KOPT-K1 (cell line): Measurements from ENCODE around the gene DQX1.

Source experiments
- H3K27ac ChIP-seq: fragments of 200-600 bp; sonication (generic); 2 replicates; pipeline ENCODE4 v1.5.1; 2016; ENCODE audit warnings: antibody characterized with exemption, mild to moderate bottlenecking, low read depth, low read length; ENCODE audit not compliant: poor library complexity, severe bottlenecking
- H3K36me3 ChIP-seq: fragments of 200-600 bp; sonication (generic); 2 replicates; pipeline ENCODE4 v1.5.1; 2017; ENCODE audit warnings: antibody characterized with exemption, mild to moderate bottlenecking, low read length, moderate library complexity; ENCODE audit not compliant: insufficient read depth
- H3K9me3 ChIP-seq: fragments of 200-600 bp; sonication (generic); 2 replicates; pipeline ENCODE4 v1.5.1; 2017; ENCODE audit warnings: antibody characterized with exemption, low read length, mild to moderate bottlenecking; ENCODE audit not compliant: insufficient read depth, poor library complexity, severe bottlenecking

DQX1 gene

DNA sequence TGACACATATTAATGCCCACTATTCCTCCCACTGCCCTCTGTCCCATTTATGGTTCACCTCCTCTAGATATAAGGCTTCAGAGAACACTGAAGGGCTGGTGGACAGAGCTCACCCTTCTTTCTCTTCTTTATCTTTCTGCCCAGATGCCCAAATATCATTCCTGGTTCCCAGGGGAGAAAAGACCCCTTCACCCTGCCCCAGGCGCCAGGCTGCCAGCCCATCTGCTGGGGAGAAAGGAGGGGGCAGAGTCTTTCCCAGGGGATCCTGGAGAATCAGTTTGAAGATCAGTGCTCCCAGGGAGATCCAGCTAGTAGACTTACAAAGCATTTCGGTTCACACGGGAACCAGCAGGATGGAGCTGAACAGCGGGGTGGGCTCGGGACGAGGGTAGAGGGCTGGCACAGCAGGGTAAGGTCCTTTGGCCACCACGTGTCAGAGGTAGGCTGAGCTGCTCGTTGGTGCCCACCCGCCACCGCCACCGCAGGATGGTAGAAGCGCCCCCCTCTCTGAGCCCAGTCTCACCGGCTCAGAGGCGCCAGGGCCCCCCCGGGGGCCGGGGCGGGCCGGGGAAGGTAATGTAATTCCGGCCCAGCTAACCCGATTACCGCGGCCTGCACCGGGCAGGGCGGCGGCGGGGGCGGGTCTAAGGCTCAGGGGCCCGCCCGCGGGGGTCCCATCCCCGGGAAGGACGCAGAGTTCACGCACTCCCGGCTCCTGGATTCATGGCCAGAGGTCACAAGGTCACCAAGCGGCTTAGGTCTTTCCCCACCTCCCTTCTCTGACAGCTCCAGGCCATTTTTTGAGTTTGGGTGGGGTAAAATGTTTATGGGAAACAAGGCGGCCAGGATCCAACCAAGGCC is 13.1 kb downstream of the DQX1 start:
- no peaks in the 10 kb centered on the region for H3K36me3 ChIP-seq
- no peaks in the 10 kb centered on the region for H3K9me3 ChIP-seq
- no peak overlapping the region for H3K27ac ChIP-seq

DNA sequence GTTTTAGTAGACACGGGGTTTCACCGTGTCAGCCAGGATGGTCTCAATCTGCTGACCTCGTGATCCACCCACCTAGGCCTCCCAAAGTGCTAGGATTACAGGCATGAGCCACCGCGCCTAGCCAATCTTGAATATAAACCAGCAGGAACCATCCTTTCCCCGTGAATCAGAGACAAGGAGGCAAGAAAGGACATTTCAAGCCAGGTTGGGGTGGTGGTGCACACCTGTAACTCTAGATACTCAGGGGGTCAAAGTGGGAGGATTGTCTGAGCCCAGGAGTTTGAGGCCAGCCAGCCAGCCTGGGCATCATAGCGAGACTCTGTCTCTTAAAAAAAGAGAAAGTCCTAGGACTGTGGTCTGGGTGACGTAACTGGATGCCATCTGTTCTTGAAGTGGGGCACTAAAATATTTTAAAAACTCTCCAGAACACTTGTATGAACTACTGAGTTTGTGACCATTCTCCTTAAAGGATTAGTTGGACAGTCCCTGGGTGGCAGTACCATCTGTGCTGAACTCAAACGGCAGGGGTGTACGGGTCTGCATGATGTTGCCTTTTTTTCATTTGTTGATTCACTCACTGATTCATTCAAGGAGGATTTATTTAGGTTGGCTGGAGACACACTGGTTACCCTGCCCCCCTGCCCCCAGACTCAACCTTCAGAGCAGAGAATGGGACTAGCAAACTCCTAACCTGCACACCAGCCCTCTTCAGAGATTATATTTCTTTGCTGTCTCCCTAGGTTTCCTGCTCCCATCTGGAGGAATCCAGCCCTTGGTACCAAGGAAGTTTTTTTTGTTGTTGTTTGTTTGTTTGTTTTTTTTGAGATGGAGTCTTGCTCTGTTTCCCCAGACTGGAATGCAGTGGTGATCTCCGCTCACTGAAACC is 14.7 kb downstream of the DQX1 start:
- Histone ChIP-seq H3K36me3 (no peaks in the 10 kb centered on the region), H3K9me3 (no peaks in the 10 kb centered on the region), H3K27ac (no peak overlapping the region)

DNA sequence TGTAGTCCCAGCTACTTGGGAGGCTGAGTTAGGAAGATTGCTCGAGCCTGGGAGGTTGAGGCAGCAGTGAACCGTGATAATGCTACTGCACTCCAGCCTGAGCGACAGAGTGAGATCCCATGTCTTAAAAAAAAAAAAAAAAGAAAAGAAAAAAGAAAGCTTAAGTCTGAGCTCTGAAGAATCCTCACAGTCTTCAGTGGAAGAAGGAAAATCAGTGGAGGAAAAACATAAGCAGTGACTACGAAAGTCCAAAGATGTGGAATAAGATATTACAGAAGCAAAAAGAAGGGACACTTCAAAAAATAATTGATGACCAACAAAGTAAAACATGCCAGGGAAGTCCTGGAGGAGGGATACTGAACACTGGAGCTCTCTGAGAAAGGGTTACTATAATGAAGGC is 15.8 kb downstream of the DQX1 start:
- H3K27ac ChIP-seq: no peak overlapping the region
- H3K36me3 ChIP-seq: peaks cover 9% of the 10 kb centered on the region; the same call in 1 of the 2 replicates
- no peaks in the 10 kb centered on the region for H3K9me3 ChIP-seq

DNA sequence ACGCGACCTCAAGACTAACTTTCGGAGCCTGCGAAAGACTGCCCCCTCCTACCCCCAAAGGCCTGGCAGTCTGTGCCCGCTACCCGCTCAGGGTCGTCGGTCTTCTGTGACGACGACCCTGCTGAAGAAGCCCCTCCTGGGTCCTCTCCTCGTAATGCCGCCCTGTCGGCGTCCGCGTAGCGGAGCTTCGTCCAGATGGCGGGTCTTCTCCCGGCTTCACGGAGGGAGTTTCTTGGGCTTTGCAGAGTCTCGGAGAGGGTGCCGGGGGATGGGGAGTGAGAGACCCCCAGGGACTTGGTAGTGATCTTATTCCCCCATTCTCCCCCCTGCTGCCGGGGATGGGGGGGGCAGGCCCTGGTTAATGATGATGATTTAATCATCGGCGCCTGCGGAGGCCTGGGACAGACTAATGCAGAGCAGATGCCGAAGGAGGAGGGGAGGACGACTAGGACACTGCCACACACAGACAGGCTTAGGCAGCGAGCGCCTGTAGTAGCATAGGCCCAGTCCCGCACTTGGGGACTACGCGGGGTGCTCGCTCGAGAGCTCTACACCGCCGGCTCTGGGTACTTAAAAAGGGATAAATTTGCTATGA is 18.0 kb downstream of the DQX1 start:
- Histone ChIP-seq H3K9me3 (no peaks in the 10 kb centered on the region), H3K27ac (peak overlapping the region; percentile 92), H3K36me3 (peaks cover 21% of the 10 kb centered on the region; the same call in 1 of the 2 replicates)

DNA sequence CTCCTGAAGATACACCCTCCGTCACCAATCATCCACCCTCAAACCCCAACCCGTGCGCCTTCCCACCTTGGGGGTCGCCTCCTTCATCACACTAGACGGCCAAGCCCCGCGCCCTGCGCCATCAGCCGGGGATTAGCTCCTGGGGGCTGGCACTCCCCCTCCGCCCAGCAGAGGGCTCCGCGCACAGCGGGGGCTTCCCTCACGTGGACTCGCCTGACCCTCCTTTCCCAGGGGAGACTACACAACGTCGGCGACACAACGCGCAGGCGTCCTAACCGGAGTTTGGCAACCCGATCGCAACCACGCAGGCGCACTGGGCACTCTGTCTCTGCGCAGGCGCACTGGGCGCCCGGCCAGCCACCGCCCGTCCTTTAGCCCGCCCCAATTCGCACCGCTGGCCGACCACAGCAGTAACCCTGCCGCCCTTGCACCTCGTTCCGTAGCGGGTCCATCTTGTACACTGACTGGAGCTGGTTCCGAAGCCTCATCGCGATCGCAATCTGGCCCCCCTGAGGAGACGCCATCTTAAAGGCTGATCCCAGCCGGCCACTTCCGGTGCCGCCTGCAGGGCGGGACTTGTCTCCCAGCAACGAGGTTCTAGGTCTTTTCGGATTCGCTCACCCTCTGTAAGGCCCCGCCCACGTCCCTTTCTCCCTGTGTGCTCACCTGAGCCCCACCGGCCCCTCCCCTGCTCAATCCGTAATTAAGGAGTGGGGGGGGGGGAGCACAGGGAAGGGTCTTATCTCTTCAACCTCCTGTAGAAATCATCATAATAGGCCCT is 18.7 kb downstream of the DQX1 start, which contains the start of gene PCGF1:
Gene PCGF1, minus strand, starts transcription at position 551 of the 781 bp plus-strand sequence. Its CDS starts 27 bp downstream, at position 524.
- Histone ChIP-seq H3K27ac (peak within 1 kb of the TSS; percentile 92), H3K36me3 (peaks cover 21% of the 10 kb centered on the region; the same call in 1 of the 2 replicates)

DNA sequence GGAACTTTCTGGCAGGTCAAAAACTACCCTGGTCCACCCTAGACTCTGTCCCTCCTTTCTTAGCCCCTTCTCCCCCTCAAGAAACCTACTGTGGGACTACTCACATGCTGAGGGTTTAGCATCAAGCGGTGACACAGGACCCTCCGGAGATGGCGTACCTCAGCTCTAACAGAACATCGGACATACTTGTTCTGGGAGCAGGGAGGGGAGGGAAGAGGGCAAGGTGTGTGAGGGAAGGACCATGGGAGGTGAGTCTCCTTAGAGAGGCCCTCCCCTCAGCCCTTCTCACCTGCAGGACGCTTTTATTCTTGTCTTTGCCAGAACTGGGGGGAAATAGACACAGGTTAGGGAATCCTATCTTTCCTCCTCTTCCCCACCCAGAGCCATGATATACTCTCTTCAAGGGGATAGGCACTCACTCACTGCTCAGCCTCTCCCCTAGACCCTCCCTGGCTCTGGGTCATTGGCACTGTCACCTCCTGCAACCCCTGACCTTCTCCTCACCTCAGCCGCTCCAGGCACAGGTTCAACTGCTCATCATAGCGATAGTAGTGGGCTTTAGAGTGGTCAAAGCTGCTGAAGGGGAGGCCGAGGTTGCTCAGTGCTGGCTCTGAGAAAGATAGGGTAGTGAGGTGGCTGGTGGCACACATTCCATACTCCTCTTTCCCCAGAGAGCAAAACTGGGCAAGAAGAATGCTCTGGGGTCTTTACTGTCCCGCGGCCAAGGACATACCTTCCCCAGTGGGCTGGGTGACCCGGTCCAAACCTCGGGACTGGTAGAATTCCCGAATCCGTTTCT is 20.4 kb downstream of the DQX1 start:
- H3K27ac ChIP-seq: no peak overlapping the region
- H3K9me3 ChIP-seq: no peaks in the 10 kb centered on the region
- H3K36me3 ChIP-seq: peaks cover 21% of the 10 kb centered on the region; the same call in 1 of the 2 replicates

More for the DNA sequence above, 18.7 kb downstream of the DQX1 start, which contains the start of gene PCGF1:
- H3K9me3 ChIP-seq: no peaks in the 10 kb centered on the region

DNA sequence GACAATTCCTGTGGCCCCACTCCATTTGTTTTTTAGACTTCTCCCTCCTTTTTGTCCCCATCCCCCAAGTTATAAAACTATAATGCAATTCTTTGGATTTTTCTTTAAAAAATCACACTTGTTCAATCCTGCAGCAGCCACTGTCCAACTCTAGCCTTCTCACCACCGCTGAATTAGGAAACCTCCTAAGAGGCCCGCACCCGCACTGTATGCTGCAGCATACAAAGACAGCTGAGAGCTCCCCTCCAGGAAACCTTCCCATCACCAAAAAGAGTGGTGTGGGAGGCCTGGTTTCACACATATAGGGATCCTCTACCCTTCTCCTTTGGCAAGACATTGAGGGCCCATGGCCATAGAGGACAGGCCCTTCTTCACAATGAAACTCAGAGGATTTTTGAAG is 21.4 kb downstream of the DQX1 start:
- H3K9me3 ChIP-seq: no peaks in the 10 kb centered on the region
- no peak overlapping the region for H3K27ac ChIP-seq
- peaks cover 21% of the 10 kb centered on the region; the same call in 1 of the 2 replicates for H3K36me3 ChIP-seq

DNA sequence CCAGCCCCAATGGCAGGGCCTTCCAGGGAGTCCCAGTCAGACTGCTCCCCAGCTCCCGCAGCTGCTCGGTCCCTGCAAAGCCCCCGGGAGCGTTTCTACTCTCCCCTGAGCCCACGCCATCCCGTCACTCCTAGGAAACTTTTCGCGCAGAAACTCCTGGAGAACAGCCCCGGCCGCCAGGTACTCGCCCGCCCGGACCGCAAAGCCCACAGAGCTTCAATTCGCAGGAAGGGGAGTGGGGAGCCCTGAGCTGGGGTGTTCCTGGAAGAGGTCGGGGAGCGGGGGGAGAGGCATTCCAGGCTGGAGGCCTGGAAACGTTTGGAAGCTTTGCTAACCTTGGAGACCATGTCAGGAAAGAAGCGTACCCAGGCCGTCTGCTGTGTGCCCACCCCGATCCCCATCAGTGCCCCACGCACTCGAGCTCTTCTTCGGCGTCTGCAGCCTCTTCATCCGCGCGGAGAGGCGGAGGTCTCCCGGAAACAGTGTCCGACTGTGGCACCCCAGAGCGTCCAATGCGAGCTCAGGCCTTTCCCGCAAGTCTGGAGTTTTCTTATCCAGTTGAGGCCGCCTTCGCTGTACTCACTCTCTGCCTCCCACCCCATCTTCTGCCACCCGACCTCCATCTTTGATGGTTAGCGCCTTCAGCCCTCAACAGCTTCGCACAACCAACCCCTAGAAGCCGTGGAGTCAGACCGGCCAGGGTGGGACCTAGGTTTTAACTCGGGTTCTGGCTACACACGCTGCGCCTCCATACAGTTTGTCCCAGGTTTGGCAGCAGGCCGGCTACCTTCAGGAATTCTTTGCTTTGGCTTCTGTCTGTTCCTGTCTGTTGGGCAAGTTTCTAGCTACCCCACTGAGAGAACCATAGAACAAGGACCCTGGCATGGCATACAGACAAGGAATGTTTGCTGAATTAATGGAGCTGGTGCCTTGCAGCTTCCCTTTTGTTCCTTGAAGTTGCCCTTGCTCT is 22.2 kb downstream of the DQX1 start:
- Histone ChIP-seq H3K9me3 (no peaks in the 10 kb centered on the region), H3K27ac (no peak overlapping the region), H3K36me3 (peaks cover 21% of the 10 kb centered on the region; the same call in 1 of the 2 replicates)

DNA sequence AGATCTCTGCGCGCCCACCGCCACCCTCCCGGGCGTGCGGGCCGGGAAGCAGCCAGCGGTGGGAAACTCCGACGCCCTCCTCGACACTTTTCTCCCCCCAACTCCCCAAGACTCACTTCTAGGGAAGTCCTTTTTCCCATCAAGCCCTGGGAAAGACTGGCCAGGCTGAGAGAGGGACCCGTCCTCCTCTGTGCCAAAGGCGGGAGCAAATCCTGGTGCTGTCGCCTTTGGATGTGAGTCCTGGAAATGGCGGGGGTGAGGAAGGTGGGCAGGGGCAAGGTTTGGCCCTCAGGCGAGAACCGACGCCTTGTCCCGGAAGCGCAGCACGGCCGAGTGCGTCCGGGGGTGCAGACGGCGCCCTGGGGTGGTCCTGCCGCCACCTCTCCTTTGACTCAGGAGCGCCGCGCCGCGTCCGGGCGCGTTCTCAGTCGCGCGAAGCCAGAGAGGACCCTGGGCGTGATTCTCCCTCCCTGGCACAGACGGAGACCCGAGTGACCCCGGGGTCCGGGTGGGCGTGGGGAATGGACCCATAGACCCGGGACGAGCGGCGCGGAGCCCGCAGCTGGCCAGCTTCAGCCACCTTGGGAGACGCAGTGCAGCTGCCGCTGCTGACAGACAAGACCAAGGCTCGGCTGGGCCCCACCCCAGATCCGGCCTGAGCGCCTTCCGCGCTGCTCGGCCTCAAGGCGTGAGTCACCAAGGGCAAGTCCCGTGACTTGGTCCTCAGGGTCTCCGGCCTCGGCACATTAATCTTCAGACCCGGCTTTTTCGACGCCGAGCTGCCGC is 23.1 kb downstream of the DQX1 start:
- no peak overlapping the region for H3K27ac ChIP-seq
- peaks cover 21% of the 10 kb centered on the region; the same call in 1 of the 2 replicates for H3K36me3 ChIP-seq
- no peaks in the 10 kb centered on the region for H3K9me3 ChIP-seq

DNA sequence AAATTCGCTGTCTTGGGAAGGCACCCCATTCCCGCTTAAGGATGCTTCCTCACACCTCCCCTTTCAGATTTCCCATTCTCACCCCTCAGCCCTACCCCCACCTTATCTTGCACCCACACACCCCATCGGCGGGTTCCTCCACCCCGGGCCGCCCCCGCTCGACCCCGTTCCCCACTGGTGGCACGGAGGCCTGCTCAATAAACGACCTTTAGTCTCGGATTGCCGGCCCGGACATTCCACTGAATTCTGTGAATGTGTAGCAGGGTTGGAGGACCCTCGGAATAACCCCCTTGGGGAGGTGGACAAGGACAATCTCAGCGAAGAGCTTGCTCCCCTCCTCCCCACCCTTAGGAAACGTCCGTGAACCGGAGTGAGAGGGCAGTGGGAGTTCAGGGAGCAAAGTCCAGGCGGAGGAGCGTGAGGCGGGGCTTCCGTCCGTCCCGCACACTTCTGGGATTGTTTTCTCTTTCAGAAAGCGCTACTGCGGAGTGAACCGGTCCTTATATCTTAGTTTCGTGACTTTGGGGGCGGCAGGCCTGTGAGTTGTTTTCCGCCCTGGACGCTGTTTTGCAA is 23.8 kb downstream of the DQX1 start:
- Histone ChIP-seq H3K36me3 (peaks cover 21% of the 10 kb centered on the region; the same call in 1 of the 2 replicates), H3K9me3 (no peaks in the 10 kb centered on the region), H3K27ac (no peak overlapping the region)

DNA sequence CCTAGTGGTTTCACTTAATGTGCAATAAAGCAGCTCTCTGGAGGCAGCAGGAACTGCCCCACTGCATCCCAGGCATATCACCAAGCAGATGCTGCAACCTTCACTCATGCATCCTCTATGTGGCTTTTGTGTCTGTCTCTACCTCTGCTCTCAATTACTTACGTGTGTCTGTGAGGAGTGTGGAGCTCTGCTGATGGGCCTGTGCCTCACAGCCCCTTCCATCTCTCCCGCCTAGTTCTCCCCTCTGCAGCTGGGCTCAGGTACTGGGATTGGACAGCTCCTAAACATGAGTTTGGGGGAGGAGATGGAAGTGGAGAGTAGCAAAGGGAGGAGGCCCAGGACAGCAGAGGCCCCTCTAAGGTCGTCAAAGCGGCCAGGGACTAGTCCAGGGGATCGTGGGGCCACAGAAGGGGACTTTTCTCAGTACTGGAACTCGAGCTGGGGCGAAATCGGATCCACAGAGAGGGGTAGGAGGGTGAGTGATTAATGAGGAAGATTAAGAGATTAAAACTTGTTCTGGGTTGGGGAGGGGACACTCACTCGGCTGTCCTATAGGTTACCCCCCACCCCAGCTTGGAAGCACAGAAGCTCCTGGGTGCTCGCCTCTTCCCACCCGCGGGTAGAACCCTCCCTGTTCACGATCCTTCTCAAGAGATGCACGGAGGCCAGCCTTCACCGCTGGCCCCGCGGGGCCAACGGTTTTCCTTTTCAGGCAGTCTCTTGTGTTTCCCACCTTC is 24.5 kb downstream of the DQX1 start:
- no peaks in the 10 kb centered on the region for H3K9me3 ChIP-seq
- H3K36me3 ChIP-seq: peaks cover 21% of the 10 kb centered on the region; the same call in 1 of the 2 replicates
- no peak overlapping the region for H3K27ac ChIP-seq
